HG03039 (cell line): ENCODE results near the gene NUDCD3.
"Not testable (repeated sequence)": the region's sequence is repeated elsewhere in the genome, so short reads cannot be mapped to it uniquely, and the experiment has no call there.

ENCODE experiments used
- ATAC-seq: cut with Tn5 transposase; IDR thresholded peaks from one replicate; pipeline ENCODE4 v1.9.1; 2021; ENCODE audit warnings: mild to moderate bottlenecking, moderate library complexity; ENCODE audit not compliant: unreplicated experiment

NUDCD3 gene

DNA sequence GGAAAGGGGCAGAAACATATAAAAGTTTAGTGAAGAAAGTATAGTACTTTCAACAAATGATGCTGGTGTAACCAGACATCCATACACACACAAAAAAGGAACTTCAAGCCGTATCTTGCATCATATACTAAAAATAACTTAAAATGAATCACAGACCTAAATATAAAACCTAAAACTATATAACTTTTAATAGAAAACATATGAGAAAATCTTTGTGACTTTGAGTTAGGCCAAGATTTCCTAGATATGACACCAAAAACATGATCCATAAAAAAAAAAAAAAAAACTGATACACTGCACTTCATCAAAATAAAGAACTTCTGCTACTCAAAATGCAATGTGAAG lies 40.9 kb downstream of the NUDCD3 start:
- no peak for ATAC-seq

DNA sequence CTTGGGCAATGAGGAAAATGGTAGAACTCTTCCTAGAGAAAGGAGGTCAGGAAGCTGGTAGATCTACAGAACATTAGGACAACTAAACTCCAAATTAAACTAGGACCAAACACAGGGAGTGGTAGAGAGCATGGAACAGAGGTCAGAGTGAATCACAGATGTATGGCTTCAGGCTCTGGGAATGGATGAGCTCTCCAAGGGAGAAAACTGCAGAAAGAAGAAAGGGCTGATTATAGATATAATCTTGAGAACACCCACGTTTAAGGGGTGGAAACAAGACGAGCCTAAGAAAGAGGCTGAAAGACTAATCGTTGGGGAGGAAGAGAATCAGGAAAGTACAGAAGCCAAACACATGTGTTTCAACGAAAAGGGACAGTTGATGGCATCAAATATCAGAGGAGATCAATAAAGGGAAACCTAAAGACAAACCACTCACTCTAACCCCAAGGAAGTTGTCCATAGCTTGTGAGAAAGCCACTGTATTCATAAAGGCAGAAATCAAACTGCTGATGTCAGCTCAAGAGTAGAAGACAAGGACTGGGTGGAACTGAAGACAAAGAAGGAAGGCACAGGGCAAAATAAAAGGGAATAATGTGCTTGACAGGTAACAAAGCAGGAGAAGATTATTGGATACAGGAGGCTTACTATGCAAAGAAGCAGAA lies 41.4 kb downstream of the NUDCD3 start:
- no peak for ATAC-seq

DNA sequence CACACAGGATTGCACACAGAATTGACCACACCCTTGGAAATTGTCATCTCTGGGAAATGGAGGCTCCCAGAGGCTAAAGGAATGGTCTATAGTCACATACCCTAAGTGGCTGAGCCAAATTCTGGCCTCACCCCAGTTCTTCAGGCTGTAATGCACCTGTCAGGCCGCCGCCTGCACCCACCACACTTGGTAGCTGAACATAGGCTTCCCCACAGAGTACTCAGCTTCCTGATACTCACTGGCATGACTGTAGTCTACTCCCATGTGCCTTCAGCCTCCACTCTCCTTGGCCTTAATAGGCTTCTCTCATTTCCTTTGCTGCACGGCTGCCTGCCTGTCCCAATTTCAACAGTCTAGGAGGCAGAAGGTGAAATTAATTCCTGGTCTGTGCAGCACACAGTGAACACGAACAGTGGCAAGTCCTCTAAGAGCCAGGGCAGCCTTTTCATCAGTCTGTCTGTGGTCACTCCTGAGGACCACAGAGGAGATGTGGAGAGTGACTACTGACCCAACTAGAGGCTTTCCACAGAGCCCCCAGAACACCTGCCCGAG lies 42.5 kb downstream of the NUDCD3 start:
- ATAC-seq = no peak

DNA sequence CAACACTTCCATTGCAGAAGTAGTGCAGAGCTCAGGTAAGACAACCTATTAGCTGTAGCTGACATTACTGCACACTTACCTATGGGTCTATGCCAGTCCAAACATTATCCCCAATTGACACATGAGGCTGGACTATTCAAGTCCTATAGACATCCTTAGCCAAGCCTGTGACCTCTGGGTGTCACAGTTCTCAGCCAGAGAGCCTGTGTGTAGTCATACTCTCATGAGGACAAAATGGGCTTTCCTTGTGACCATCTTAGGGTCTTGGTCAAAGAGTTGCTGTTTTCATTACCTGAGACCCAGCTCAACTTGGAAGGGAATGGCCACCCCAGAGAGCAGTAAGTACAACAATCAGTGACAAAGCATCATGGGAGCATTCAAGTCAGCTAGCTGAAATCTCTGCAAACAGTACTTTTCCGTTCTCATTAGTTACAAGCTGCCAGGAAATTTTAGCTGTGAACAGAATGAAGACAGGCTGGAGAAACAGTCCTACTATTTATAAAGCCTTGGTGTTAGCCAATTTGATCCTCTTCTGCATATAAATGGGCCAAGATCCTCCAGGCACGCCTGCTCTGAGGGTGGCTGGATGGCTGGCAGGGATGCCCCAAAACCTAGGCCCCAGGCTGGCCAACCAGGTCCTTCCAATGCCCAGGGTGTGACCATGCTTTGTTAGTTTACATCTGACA lies 44.3 kb downstream of the NUDCD3 start:
- ATAC-seq = no peak

DNA sequence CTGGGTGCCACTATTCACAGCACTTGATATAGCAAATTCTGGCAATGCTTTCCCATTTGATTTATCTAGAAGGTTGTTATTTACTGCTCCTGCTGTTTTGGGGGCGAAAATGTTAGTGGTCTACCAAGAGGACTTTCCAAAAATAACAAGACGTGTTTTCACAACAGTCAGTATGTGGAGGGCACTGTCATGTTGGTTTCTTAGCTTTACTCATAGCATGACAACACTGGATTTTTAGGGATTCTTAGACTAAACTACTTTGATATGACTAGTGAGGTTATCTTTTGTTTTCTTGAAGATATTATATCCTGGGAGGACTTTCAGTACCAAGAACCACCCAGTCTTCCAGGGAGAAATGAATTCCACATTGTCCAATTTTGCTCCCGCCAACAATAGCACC lies 49.4 kb downstream of the NUDCD3 start:
- no peak for ATAC-seq

DNA sequence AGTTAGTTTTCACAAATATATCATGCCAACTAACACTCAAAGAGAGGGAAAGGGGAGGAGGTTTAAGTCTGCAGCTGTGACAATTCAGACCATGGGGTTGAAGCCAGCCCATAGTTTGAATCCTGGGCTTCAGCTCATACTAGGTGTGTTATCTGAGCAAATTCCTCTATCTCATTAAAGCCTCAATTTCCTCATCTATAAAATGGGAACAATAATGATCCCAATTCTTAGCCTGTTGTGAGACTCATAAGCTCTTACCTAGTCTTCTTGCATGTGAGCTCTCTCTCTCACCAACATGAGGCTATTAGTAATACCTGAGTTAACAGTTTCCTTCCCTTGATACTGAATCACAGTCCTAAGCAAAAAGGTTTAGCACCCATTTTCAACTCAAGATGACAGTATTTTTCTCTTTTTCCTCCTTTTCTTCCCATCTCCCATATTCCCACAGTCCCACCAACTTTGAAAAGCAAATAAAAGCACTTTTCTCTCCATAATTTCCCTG lies 49.8 kb downstream of the NUDCD3 start:
- ATAC-seq = no peak

DNA sequence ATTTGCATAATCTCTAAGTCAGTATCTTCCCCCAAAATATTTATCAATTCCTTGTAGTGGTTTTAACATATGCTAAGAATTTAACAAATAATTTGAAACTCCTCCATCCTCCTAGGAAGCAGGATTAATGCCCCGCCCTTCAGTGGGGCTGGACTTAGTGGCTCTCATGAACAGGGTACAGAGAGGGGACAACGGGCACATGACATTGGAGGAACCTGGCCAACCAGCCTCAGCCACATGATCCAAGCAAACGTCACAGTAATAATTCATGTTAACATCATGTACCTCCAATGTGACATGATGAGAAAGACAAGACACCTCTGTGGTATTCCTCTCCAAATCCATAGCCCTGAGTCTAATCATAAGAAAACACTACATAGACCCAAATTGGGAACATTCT lies 50.5 kb downstream of the NUDCD3 start:
- ATAC-seq = no peak

DNA sequence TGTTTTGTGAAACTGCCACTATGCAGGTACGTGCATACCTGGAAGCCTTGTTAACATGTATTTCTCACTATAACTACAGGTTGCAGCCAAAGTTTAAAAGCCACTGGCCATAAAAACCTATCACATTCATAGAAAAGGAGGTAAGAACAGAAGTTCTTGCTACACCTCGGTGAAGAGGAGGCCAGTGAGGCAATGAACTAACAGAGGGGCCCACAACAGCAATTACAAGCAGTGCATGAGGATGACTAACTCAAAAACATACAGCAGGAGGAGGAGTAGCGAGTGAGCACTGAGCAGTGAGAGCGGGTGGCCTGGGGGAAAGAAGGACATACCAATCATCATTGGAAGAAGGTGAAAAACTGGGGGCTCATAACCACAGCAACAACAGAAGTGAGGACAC lies 51.6 kb downstream of the NUDCD3 start:
- no peak for ATAC-seq

DNA sequence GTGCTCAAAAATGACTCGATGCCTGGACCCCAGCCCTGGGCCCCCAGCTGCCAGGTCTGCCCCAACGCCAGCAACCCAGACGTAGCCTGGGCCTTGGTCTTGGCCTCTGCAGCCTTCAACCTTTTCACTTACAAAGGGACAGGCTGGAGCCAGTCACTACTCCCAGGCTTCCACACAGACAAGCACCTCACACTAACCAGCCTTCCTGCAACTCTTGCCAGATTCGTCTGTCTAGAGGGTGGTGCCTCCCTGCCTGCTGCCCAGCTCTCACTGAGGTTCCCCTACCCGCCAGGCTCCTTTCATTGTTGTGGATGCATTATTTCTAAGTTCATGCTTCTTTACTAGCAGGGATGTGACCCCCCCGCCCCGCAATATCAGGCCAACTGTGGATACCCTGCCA lies 56.3 kb downstream of the NUDCD3 start:
- ATAC-seq = no peak

DNA sequence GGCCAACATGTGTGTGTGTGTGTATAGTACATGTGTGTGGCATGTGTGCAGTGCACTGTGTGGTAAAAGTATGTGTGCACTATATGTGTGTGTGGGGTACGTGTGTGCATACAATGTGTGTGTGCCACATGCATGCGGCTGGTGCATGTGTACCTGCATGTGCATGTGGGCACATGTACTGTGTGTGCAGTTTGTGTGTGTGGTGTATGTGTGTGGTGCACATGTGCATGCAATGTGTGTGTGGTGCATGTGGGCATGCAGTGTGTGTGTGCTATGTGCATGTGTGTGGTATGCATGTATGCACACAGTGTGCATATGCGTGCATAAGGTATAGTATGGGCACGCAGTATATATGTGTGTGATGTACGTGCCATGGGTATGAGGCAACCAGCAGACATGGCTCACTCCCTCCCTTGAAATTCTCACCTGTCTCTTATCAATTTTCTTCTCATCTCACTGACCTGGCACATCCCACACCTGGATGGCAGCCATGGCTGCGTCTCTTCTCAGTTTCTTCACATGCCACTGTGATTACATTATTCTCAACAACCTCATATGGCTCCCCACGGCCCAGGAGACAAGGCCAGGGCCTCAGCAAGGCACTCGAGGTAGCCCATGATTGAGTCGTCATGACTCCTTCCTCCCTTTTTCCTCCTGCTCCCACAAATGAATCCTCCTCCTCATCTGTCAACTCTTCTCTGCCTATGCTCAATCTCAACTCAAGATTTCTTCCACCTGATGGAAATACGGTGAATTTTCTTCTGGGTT lies 57.0 kb downstream of the NUDCD3 start:
- no peak for ATAC-seq

DNA sequence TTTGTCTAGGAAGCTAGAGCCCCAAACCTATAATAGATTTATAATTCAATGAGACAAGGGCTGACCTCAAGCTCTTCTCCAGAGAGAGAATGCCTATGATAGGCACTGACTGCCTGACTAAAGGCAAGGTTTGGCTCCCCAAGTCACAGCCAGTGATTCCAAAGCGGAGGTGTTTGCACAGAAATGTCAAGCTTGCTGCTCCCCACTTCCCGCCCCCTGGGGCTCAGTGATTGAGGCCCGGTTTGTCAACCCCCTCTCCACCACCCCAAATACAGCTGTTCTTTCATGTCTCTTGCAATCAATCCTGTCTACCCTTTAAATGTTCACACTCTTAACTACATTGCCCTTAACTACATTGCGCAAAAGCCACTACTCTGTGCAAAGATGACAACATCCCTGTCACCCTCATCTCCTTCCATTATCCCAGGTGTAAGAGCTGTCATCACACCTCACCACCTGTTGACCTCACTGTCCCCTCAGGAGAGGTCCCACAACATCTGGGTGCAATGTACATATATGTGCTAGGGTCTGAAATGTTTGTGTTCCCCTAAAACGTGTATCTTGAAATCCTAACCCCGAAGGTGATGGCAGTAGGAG lies 58.0 kb downstream of the NUDCD3 start:
- ATAC-seq = no peak

DNA sequence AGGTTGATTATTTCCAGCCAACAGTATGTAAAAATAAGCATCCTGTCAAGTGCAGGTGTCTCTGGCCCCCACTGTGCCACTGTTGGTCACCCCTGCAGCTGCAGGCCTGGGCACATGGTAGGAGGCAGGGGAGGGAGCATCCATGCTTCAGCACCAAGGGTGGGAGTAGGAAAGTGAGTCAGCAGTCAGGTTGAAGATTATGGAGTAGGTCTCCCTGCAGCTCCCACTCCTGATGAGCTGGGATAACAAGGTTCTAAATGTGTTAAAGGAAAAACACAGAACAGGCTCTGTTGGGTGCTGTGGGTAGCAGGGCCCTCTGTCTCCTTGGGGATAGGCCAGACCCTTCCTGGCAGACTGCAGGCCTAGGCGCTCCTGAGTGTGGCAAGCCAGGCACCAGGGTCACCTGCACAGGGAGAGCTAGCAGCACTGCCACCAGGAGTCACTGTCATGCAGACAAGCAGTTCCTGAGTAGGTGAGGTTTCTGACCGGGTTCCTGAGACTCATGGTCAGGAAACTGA lies 59.3 kb downstream of the NUDCD3 start:
- peak; percentile 54 for ATAC-seq

DNA sequence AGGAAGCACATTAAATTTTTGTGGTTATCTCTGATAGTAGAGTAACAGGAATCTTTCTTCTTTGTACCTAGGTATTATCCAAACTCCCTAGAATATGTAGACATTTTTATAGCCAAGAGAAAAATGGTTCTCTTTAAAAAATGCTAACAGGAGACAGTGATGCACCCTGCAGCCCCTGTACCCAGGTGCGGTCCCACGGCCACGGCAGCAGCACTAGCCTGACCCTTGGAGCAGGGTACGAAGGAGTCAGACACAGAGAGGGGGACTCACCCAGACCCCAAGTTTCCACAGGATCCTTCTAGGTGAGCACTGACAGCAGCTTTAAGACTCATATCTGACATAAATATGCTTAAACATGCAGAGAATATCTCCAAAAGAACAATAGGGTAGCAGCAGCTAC lies 60.4 kb downstream of the NUDCD3 start:
- ATAC-seq = no peak

DNA sequence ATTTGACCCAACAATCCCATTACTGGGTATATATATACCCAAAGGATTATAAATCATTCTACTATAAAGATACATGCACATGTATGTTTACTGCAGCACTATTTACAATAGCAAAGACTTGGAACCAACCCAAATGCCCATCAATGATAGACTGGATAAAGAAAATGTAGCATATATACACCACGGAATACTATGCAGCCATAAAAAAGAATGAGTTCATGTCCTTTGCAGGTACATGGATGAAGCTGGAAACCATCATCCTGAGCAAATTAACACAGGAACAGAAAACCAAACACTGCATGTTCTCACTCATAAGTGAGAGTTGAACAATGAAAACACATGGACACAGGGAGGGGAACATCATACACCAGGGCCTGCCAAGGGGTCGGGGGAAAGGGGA lies 65.7 kb downstream of the NUDCD3 start:
- not testable (repeated sequence) for ATAC-seq

DNA sequence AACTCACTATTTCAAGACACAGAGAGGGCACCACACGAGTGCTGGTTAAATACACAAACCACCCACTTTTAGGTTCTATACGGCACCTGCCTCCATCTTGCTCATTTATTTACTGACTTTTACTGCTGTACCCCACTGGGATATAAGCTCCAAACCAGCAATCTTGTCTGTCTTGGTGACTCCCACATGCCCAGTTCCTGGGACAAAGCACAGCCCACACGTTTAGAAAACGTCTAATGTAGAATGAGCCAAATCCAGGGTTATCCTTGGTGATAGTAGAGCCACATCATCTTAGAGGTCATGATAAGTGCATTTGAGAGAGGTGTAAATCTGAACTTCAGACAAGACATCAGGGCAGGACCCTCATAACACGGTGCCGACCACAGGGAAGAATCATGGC lies 73.5 kb downstream of the NUDCD3 start:
- ATAC-seq = no peak

DNA sequence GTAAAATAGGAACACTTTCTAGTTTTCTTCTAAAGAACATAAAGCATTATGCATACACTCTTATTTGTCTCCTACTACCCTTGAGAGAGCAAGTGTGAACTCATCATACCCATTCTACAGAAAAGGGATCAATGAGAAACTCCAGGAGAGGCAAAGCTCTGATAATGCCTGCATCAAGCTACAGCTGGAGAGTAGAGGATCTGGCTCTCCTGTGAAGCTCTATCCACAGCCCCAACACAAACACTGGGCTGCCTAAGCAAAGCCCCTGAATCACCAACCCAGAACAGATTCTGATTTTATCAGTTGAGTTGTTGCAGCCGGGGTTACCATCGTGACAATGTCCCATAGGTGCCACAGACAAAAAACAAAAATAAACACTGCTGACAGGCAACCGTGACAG lies 74.9 kb downstream of the NUDCD3 start:
- ATAC-seq = no peak

DNA sequence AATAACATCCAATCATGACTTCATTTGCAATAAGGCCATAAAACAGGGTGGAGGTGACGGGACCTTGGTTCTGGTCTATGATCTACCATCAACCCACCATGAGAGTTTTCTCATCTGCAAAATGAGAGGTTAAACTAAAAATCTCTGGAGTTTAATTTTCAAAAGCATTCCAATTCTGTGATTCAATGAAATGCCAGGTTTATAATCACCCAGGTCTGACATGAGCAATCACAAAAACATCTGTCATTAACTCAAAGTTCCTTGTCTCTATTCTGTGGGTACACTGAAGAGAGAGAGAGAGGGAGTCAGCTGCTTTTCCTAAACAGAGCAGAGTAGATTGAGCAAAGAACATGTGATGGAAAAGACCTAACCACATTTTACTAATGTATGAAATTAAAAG lies 75.4 kb downstream of the NUDCD3 start:
- no peak for ATAC-seq

DNA sequence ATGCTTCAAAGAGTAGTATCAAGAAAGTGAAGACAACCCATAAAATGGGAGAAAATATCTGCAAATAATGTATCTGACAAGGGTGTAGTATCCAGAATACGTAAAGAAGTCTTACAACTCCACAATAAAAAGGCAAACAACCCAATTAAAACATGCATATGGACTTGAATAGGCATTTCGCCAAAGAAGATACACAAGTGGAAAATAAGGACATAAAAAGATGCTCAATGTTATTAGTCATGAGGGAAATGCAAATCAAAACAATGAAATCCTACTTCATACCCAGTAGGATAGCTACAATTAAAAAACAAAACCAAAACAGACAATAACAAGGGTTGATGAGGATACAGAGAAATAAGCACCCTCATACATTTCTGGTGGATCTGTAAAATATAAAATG lies 79.2 kb downstream of the NUDCD3 start:
- ATAC-seq = no peak

DNA sequence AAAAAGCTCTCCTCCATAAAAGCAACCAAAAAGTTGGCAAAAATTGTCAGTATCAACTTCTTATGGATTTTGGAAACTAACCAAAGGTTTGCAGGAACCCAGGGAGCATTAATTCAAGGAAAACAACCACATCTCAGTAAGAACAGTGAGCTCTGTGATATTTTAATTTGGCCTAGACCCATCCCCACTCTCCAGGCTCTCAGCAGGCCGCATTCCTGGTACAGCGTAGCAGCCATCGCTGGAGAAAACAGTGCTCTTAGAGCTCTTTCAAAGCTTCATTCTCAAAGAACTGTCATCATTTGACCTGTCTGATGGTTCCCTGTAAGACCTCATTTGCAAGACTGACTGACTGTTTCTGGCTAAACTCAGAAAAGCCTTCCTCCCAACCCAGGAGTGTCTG lies 81.9 kb downstream of the NUDCD3 start:
- no peak for ATAC-seq

DNA sequence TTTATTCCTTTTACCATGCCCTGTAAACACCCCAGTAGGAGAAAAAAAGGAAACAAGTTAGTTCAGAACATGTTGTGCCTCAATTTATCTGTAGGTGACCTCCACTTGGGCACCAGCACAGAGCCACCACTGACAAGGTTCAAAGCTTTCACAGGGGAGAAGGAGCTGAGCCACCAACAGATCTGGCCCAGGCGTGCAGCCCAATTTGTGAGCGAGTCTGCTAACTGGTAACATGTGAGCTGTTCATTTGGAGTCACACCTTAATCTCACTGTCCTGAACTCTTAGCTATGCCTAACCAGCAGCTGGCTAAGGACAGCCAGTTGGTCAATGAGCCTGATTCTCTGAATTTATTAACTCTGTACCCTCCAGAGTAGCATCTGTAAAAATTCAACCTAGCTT lies 86.7 kb downstream of the NUDCD3 start:
- no peak for ATAC-seq

DNA sequence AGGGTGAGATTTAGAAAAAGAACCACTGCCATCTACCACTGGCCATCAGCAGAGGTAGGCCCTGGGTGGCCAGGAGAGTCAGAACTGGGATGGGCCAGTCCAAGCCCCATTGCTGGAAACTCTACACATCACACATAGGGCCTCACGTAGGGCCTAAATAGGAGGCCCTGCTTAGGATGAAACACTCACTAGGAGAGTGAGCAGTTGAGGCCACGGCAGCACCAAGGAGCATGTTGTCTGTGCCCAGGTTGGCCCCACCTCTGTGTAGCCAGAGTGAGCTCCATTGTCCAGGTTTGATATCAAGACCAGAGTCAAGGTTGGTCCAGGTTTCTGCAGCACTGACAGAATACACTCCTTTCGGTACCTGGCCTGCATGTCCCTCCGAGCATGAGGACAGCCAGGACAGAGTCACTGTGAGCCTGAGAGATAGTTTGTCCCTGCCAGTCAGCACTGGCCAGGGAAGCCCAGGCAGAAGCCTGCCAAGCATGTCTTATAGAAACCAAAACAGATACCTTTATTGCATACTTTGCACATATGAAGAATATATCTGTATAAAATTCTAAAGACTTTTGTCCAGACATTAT lies 87.2 kb downstream of the NUDCD3 start:
- ATAC-seq = no peak
